ENCODE results near the gene SLC11A1.

The SLC11A1 gene

GRCh38 chr2:218405746-218406208, 23.7 kb downstream of the SLC11A1 start:
- DNase-seq, result no peak

GRCh38 chr2:218406209-218406948, 24.3 kb downstream of the SLC11A1 start:
- peak; percentile 87 for DNase-seq

GRCh38 chr2:218406949-218407618, 25.0 kb downstream of the SLC11A1 start:
- peak; percentile 48 for DNase-seq

GRCh38 chr2:218407717-218408116, 25.6 kb downstream of the SLC11A1 start:
- DNase-seq, result no peak

GRCh38 chr2:218418321-218418716, 36.2 kb downstream of the SLC11A1 start:
- DNase-seq, result no peak

GRCh38 chr2:218418717-218419458, 36.8 kb downstream of the SLC11A1 start, which contains the start of gene VIL1:
VIL1 (plus strand) TSS chr2:218419123; CDS start chr2:218423779, 4,656 bp downstream.
- DNase-seq, result no peak

- DNase-seq, result no peak
These were observed 37.6 kb downstream of the SLC11A1 start for GRCh38 chr2:218419630-218420216.

- no peak for DNase-seq
These were observed 39.0 kb downstream of the SLC11A1 start for GRCh38 chr2:218421027-218421426.

GRCh38 chr2:218422403-218423086, 40.5 kb downstream of the SLC11A1 start:
- DNase-seq, result no peak

GRCh38 chr2:218423584-218423983, 41.5 kb downstream of the SLC11A1 start:
- DNase-seq, result no peak

GRCh38 chr2:218425531-218425930, 43.5 kb downstream of the SLC11A1 start:
- DNase-seq, result no peak

GRCh38 chr2:218427741-218428140, 45.7 kb downstream of the SLC11A1 start:
- no peak for DNase-seq

GRCh38 chr2:218428846-218429558, 46.9 kb downstream of the SLC11A1 start:
- DNase-seq, result no peak

GRCh38 chr2:218429911-218430692, 48.0 kb downstream of the SLC11A1 start:
- no peak for DNase-seq

GRCh38 chr2:218430721-218431120, 48.6 kb downstream of the SLC11A1 start:
- no peak for DNase-seq

- DNase-seq, result no peak
These were observed 49.8 kb downstream of the SLC11A1 start for GRCh38 chr2:218431878-218432277.

GRCh38 chr2:218432676-218433365, 50.7 kb downstream of the SLC11A1 start:
- DNase-seq, result no peak

GRCh38 chr2:218434456-218434855, 52.4 kb downstream of the SLC11A1 start:
- DNase-seq, result no peak

- no peak for DNase-seq
These were observed 53.2 kb downstream of the SLC11A1 start for GRCh38 chr2:218435003-218435982.

Measured in T-helper 9 cell (primary cell).